Ishikawa (cell line): Measurements from ENCODE around the gene PLXNB1.

Experiments used
- CEBPB ChIP-seq: IDR thresholded peaks from 2 replicates; pipeline ENCODE4 v1.6.1; 2012
- EGR1 ChIP-seq: IDR thresholded peaks from 2 replicates; pipeline ENCODE4 v1.6.1; 2012
- EP300 ChIP-seq: IDR thresholded peaks from 2 replicates; pipeline ENCODE4 v1.6.1; 2012; ENCODE audit warnings: borderline replicate concordance
- FOXM1 ChIP-seq: IDR thresholded peaks from 2 replicates; pipeline ENCODE4 v1.6.1; 2012; ENCODE audit warnings: low read depth, borderline replicate concordance
- NFIC ChIP-seq: IDR thresholded peaks from 2 replicates; pipeline ENCODE4 v1.6.1; 2012
- RAD21 ChIP-seq: IDR thresholded peaks from 2 replicates; pipeline ENCODE4 v1.6.1; 2012; ENCODE audit warnings: low read depth
- TCF12 ChIP-seq: IDR thresholded peaks from 2 replicates; pipeline ENCODE4 v1.6.1; 2012; ENCODE audit warnings: low read depth
- TEAD4 ChIP-seq: IDR thresholded peaks from 2 replicates; pipeline ENCODE4 v1.6.1; 2012
- USF1 ChIP-seq: IDR thresholded peaks from 2 replicates; pipeline ENCODE4 v1.6.1; 2012
- YY1 ChIP-seq: IDR thresholded peaks from 2 replicates; pipeline ENCODE4 v1.6.1; 2012; ENCODE audit warnings: low read depth
- ZBTB7A ChIP-seq: IDR thresholded peaks from 2 replicates; pipeline ENCODE4 v1.6.1; 2012; ENCODE audit warnings: low read depth
- TF ChIP-seq, protein P1 (sequence below): IDR thresholded peaks from 2 replicates; pipeline ENCODE4 v1.6.1; 2012; ENCODE audit warnings: low read depth, mild to moderate bottlenecking
- TF ChIP-seq, protein P2 (sequence below): IDR thresholded peaks from 2 replicates; pipeline ENCODE4 v1.6.1; 2012

DNA sequence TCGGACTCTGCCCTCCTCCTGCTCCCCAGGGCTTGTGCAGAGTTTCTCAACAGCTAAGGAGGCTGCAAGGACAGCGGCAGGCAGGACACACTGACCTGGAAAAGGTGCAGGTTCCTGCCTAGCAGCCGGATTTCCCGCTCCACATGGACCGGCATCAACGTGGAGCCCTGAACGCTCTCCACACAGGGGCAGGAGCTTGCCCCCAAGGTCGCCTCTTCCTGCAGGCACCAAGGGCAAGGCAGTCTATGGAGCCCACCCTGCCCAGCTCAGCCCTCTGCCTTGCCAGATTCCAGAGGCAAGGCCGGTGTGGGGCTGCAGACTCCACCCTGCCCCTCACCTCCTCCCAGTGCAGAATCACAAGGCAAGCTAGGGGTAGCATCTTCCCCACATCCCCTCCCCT is 10.7 kb downstream of the PLXNB1 start:
- TF ChIP-seq FOXM1 (no peak), EP300 (no peak), YY1 (no peak), RAD21 (no peak), TEAD4 (no peak), ZBTB7A (no peak), CEBPB (no peak), EGR1 (no peak), USF1 (no peak), NFIC (no peak), TCF12 (no peak)
- TF ChIP-seq, protein P1, sequence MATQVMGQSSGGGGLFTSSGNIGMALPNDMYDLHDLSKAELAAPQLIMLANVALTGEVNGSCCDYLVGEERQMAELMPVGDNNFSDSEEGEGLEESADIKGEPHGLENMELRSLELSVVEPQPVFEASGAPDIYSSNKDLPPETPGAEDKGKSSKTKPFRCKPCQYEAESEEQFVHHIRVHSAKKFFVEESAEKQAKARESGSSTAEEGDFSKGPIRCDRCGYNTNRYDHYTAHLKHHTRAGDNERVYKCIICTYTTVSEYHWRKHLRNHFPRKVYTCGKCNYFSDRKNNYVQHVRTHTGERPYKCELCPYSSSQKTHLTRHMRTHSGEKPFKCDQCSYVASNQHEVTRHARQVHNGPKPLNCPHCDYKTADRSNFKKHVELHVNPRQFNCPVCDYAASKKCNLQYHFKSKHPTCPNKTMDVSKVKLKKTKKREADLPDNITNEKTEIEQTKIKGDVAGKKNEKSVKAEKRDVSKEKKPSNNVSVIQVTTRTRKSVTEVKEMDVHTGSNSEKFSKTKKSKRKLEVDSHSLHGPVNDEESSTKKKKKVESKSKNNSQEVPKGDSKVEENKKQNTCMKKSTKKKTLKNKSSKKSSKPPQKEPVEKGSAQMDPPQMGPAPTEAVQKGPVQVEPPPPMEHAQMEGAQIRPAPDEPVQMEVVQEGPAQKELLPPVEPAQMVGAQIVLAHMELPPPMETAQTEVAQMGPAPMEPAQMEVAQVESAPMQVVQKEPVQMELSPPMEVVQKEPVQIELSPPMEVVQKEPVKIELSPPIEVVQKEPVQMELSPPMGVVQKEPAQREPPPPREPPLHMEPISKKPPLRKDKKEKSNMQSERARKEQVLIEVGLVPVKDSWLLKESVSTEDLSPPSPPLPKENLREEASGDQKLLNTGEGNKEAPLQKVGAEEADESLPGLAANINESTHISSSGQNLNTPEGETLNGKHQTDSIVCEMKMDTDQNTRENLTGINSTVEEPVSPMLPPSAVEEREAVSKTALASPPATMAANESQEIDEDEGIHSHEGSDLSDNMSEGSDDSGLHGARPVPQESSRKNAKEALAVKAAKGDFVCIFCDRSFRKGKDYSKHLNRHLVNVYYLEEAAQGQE, result no peak
- TF ChIP-seq, protein P2, sequence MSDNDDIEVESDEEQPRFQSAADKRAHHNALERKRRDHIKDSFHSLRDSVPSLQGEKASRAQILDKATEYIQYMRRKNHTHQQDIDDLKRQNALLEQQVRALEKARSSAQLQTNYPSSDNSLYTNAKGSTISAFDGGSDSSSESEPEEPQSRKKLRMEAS, result no peak
